ENCODE results near the gene LTK.
"Not testable (repeated sequence)": the region's sequence is repeated elsewhere in the genome, so short reads cannot be mapped to it uniquely, and the experiment has no call there.

The LTK gene

DNA sequence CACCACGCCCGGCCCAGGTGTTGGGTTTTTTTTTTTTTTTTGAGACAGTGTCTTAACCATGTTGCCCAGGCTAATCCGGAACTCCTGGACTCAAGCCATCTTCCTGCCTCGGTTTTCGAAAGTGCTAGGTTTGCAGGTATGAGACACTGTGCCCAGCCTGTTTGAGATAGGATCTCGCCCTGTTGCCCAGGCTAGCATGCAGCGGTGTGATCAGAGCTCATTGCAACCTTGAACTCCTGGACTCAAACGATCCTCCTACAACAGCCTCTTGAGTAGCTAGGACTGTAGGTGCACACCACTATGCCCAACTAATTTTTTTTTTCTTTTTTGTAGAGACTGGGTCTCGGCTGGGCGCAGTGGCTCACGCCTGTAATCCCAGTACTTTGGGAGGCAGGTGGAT is 40.2 kb downstream of the LTK start:
- no peak for DNase-seq

GRCh38 chr15:41469644-41470043 is 44.0 kb downstream of the LTK start:
- not testable (repeated sequence) for DNase-seq

DNA sequence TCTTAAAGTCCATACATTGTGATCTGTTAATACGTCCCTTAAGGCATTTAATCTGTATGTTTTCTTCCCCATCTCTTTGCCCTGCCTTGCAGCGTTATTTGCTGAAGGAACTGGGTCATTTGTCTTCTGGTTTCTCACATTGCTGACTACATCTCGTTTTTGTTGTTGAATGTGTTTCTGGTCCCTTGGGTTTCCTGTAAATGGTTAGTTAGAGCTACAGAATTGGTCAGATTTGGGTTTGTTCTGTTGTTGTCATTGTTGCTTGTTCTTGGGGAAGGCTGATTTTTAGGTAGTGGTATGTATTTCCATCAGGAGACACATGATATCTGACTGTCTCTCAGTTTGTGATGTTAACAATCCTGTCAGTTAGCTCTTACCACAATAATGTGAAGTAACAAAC is 46.9 kb downstream of the LTK start:
- DNase-seq = no peak

DNA sequence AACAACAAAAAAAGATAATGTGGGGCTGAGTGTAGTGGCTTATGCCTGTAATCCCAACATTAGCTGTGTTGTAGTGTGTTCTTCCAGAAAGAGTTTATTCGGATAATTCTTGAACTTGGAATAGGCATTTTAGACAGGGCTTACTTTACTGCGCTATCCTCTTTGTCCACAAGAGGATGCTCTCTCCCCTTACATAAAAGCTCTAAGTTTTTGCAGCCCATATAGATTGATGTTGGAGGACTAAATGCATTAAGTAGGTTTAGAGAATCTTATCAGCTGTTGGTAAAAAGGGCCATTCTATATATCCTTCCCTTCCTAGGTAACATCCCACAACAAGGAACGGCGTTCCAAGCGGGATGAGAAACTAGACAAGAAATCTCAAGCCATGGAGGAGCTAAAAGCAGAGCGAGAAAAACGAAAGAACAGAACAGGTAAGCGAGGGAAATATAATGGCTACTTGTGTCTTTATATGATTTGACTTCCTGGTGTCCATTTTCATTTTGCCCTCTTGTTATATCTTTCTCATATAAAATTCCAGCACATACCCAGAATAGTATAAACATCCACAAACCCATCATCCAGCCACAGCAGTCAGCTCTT is 47.7 kb downstream of the LTK start:
- no peak for DNase-seq

DNA sequence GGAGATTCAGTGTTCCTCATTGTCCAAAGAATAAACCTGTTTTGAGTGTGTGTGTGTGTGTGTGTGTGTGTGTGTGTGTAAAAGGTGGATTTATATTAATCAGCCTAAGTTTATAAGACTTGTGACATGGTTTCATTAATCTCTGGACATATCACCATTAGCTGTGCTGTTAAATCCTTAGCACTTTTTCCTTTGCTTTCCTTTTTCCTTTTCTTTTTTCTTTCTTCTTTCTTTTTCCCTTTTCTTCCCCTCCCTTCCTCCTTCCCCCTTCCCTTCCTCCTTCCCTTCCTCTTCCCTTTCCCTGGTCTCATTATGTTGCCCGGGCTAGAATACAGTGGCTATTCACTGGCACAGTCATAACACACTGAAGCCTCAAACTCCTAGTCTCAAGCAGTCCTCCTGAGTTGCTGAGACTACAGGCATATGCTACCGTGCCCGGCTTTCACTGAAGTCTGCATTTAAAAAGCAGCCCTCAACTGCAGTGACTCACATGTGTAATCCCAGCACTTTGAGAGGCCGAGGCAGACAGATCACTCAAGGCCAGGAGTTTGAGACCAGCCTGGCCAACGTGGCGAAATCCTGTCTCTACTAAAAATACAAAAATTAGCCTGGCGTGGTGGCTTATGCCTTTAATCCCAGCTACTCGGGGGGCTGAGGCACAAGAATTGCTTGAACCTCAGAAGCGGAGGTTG is 48.6 kb downstream of the LTK start:
- DNase-seq = no peak

GRCh38 chr15:41462084-41462795 is 51.4 kb downstream of the LTK start:
- DNase-seq = no peak

All from NCI-H446 treated with DMSO at 0.1 percent for 48 hours (cell line).